ENCODE results near the gene IRF1. TPM values are rescaled to one million over a fixed set of nuclear protein-coding genes. Genes with fewer than 3 reads are reported as not detected.

IRF1 gene
- total RNA-seq, 4 donors from 2014 or later, result 8.3 to 66.7 (median 16.1) TPM

- no peak for TF ChIP-seq CTCF (IDR thresholded peaks at IDR 0.05; ENCODE audit: low read depth)
Observed at GRCh38 chr5:132473019-132473531, 17.5 kb downstream of the IRF1 start.

- no peak for TF ChIP-seq CTCF (IDR thresholded peaks at IDR 0.05; ENCODE audit: low read depth)
Observed at GRCh38 chr5:132472431-132472830, 18.1 kb downstream of the IRF1 start.

- no peak for TF ChIP-seq CTCF (IDR thresholded peaks at IDR 0.05; ENCODE audit: low read depth)
Observed at GRCh38 chr5:132471944-132472343, 18.6 kb downstream of the IRF1 start.

- TF ChIP-seq CTCF (IDR thresholded peaks at IDR 0.05; ENCODE audit: low read depth), result no peak
Observed at GRCh38 chr5:132471151-132471907, 19.2 kb downstream of the IRF1 start.

- no peak for TF ChIP-seq CTCF (IDR thresholded peaks at IDR 0.05; ENCODE audit: low read depth)
Observed at GRCh38 chr5:132470596-132470995, 20.0 kb downstream of the IRF1 start.

GRCh38 chr5:132470010-132470392 is 20.6 kb downstream of the IRF1 start:
- no peak for TF ChIP-seq CTCF (IDR thresholded peaks at IDR 0.05; ENCODE audit: low read depth)

GRCh38 chr5:132469380-132470009 is 21.1 kb downstream of the IRF1 start:
- no peak for TF ChIP-seq CTCF (IDR thresholded peaks at IDR 0.05; ENCODE audit: low read depth)
